ENCODE results near the gene ZNF285.

DNA sequence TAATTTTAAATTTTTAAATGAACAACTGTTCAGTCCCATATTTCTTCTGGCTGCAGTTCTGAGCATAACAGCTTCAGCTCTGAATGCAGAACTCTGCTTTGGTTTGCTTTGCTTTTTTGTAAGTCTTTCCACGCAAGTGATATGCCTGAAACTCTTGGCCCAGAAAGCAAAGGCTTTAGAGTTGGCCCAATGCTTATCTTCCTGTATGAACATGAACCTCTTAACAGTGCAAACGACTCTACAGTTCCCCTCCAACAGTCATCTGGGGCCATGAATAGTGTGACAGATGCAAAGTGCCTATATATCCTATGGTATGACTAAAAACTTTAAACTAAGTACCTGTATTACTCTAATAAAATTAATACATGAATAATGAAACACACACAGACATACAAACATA lies 59.6 kb downstream of the ZNF285 start:
- no peak for TF ChIP-seq ZNF274 (IDR thresholded peaks at IDR 0.05; ENCODE audit: low read depth, low read length)
- no peak for TF ChIP-seq CTCF (IDR thresholded peaks at IDR 0.05 in 2 of 3, conservative IDR thresholded peaks at IDR 0.05 in 1 of 3; ENCODE audit: borderline replicate concordance in 1 of 3, insufficient read depth in 1 of 3, low read depth in 2 of 3, low read length in 2 of 3)
- no peak for TF ChIP-seq RAD21 (IDR thresholded peaks at IDR 0.05; ENCODE audit: low read depth)
- no peak for TF ChIP-seq EGR1 (IDR thresholded peaks at IDR 0.05; ENCODE audit: low read depth)
- TF ChIP-seq EZH2 (IDR thresholded peaks at IDR 0.05), result no peak
- no peak for TF ChIP-seq SIN3A (IDR thresholded peaks at IDR 0.05; ENCODE audit: low read depth)
- TF ChIP-seq EZH2phosphoT487 (IDR thresholded peaks at IDR 0.05; ENCODE audit: borderline replicate concordance), result no peak
- TF ChIP-seq JUND (IDR thresholded peaks at IDR 0.05), result no peak
- no peak for TF ChIP-seq POLR2A (IDR thresholded peaks at IDR 0.05; ENCODE audit: borderline replicate concordance, extremely low read depth, insufficient read depth, insufficient read length)
